Measurements from ENCODE around the gene CEP76. TPM values are rescaled to one million over a fixed set of nuclear protein-coding genes. Genes with fewer than 3 reads are reported as not detected.

The CEP76 gene
- total and polyA plus RNA-seq, 2 donors (not counting 1 experiment from before 2014, with no cell fraction given), result 5.3 to 10.0 TPM

DNA sequence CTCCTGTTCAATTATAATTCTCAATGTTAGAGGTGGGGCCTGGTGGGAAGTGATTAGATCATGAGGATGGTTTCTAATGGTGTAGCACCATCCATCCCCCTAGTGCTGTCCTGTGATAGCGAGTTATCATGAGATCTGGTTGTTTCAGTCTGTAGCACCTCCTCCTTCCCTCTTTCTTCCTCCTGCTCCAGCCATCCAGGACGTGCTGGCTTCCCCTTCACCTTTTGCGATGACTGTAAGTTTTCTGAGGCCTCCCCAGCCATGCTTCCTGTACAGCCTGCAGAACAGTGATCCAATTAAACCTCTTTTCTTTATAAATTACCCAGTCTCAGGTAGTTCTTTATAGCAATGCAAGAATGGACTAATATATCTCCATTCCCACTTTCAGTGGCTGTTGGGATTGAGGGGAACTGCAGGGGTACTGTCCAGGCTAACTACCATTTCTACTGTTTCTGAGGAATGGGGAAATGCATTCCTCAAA lies 63.8 kb downstream of the CEP76 start:
- ATAC-seq (ENCODE audit: low read depth) (no peak), DNase-seq (no peak)
- CTCF ChIA-PET, result no interaction called here
- POLR2A ChIA-PET, result no interaction called here
- Histone ChIP-seq H3K4me3 (ENCODE audit: control extremely low read depth in 1 of 5, extremely low read depth in 1 of 5, insufficient read depth in 1 of 5, low read depth in 2 of 5, low read length in 4 of 5) (no peak overlapping the region), H3K27ac (ENCODE audit: low read length in 2 of 2) (no peak overlapping the region), H3K9me3 (ENCODE audit: control extremely low read depth in 1 of 3, control insufficient read depth in 2 of 3, insufficient read depth in 1 of 3, low read length in 2 of 3) (no peaks in the 10 kb centered on the region), H3K4me2 (replicated peaks; ENCODE audit: low read depth, low read length, poor library complexity, severe bottlenecking) (no peak overlapping the region), H3K9ac (ENCODE audit: low read length) (no peak overlapping the region), H4K20me1 (ENCODE audit: control insufficient read depth, insufficient read depth, low read length, poor library complexity, severe bottlenecking) (no peaks in the 10 kb centered on the region), H3K4me1 (ENCODE audit: control insufficient read depth in 2 of 2, insufficient read depth in 2 of 2, low read length in 2 of 2) (no peaks in the 10 kb centered on the region), H3K36me3 (replicated peaks in 1 of 2; ENCODE audit: control extremely low read depth in 1 of 2, control insufficient read depth in 1 of 2, extremely low read depth in 1 of 2, insufficient read depth in 2 of 2, low read length in 1 of 2) (no peaks in the 10 kb centered on the region), H2AFZ (ENCODE audit: insufficient read depth, low read depth, low read length, poor library complexity, severe bottlenecking) (no peak overlapping the region), H3K27me3 (replicated peaks in 1 of 4; ENCODE audit: control extremely low read depth in 1 of 4, control insufficient read depth in 3 of 4, insufficient read depth in 4 of 4, low read length in 3 of 4) (peaks cover 0 to 5% (median 1%) of the 10 kb centered on the region in 4 experiments), H3K79me2 (ENCODE audit: control insufficient read depth, insufficient read depth, low read length) (no peaks in the 10 kb centered on the region)
- intact Hi-C loops (cut with micrococcal nuclease), result no loop called here
- H3K4me3 Mint-ChIP-seq, result no peak overlapping the region
- H3K9me3 Mint-ChIP-seq (ENCODE audit: insufficient read depth), result no peaks in the 10 kb centered on the region
- peaks cover 18% of the 10 kb centered on the region for H3K27me3 Mint-ChIP-seq
- H3K4me1 Mint-ChIP-seq, result no peaks in the 10 kb centered on the region
- no peak overlapping the region for H3K27ac Mint-ChIP-seq
- TF ChIP-seq, protein P1, sequence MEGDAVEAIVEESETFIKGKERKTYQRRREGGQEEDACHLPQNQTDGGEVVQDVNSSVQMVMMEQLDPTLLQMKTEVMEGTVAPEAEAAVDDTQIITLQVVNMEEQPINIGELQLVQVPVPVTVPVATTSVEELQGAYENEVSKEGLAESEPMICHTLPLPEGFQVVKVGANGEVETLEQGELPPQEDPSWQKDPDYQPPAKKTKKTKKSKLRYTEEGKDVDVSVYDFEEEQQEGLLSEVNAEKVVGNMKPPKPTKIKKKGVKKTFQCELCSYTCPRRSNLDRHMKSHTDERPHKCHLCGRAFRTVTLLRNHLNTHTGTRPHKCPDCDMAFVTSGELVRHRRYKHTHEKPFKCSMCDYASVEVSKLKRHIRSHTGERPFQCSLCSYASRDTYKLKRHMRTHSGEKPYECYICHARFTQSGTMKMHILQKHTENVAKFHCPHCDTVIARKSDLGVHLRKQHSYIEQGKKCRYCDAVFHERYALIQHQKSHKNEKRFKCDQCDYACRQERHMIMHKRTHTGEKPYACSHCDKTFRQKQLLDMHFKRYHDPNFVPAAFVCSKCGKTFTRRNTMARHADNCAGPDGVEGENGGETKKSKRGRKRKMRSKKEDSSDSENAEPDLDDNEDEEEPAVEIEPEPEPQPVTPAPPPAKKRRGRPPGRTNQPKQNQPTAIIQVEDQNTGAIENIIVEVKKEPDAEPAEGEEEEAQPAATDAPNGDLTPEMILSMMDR (IDR thresholded peaks at IDR 0.05), result no peak
- no peak for TF ChIP-seq EZH2 (IDR thresholded peaks at IDR 0.05; ENCODE audit: borderline replicate concordance, insufficient read depth, low read depth, low read length, poor library complexity, severe bottlenecking)
- 75% methylated on average over 2 of the region's 3 CpGs for WGBS (ENCODE audit: insufficient coverage)

- no peaks in the 10 kb centered on the region for H3K36me3 ChIP-seq (replicated peaks in 1 of 2; ENCODE audit: control extremely low read depth in 1 of 2, control insufficient read depth in 1 of 2, extremely low read depth in 1 of 2, insufficient read depth in 2 of 2, low read length in 1 of 2)
- H2AFZ ChIP-seq (ENCODE audit: insufficient read depth, low read depth, low read length, poor library complexity, severe bottlenecking), result no peak overlapping the region
- no peaks in the 10 kb centered on the region for H3K9me3 ChIP-seq (ENCODE audit: control extremely low read depth in 1 of 3, control insufficient read depth in 2 of 3, insufficient read depth in 1 of 3, low read length in 2 of 3)
- intact Hi-C loops (cut with micrococcal nuclease), result no loop called here
- ATAC-seq (ENCODE audit: low read depth) (no peak), DNase-seq (no peak)
- CTCF ChIA-PET, result no interaction called here
- H3K4me3 Mint-ChIP-seq, result no peak overlapping the region
- no peaks in the 10 kb centered on the region for H3K4me1 Mint-ChIP-seq
- POLR2A ChIA-PET, result no interaction called here
- no peaks in the 10 kb centered on the region for H3K4me1 ChIP-seq (ENCODE audit: control insufficient read depth in 2 of 2, insufficient read depth in 2 of 2, low read length in 2 of 2)
- no peak overlapping the region for H3K27ac Mint-ChIP-seq
- TF ChIP-seq, protein P1 (IDR thresholded peaks at IDR 0.05), result no peak
- TF ChIP-seq EZH2 (IDR thresholded peaks at IDR 0.05; ENCODE audit: borderline replicate concordance, insufficient read depth, low read depth, low read length, poor library complexity, severe bottlenecking), result no peak
- no peaks in the 10 kb centered on the region for H3K9me3 Mint-ChIP-seq (ENCODE audit: insufficient read depth)
- H3K27me3 ChIP-seq (replicated peaks in 1 of 4; ENCODE audit: control extremely low read depth in 1 of 4, control insufficient read depth in 3 of 4, insufficient read depth in 4 of 4, low read length in 3 of 4), result peaks cover 0 to 5% (median 1%) of the 10 kb centered on the region in 4 experiments
- H4K20me1 ChIP-seq (ENCODE audit: control insufficient read depth, insufficient read depth, low read length, poor library complexity, severe bottlenecking), result no peaks in the 10 kb centered on the region
- H3K27me3 Mint-ChIP-seq, result peaks cover 14% of the 10 kb centered on the region
- H3K27ac ChIP-seq (ENCODE audit: low read length in 2 of 2), result no peak overlapping the region
- no peak overlapping the region for H3K4me2 ChIP-seq (replicated peaks; ENCODE audit: low read depth, low read length, poor library complexity, severe bottlenecking)
- H3K4me3 ChIP-seq (ENCODE audit: control extremely low read depth in 1 of 5, extremely low read depth in 1 of 5, insufficient read depth in 1 of 5, low read depth in 2 of 5, low read length in 4 of 5), result no peak overlapping the region
- H3K79me2 ChIP-seq (ENCODE audit: control insufficient read depth, insufficient read depth, low read length), result no peaks in the 10 kb centered on the region
- no peak overlapping the region for H3K9ac ChIP-seq (ENCODE audit: low read length)
- 100% methylated on average over 2 of the region's 4 CpGs for WGBS (ENCODE audit: insufficient coverage)
Measured at GRCh38 chr18:12637901-12638643, 64.5 kb downstream of the CEP76 start.

Measured in B cell (primary cell).